Measurements from ENCODE around the gene TMEM80.

DNA sequence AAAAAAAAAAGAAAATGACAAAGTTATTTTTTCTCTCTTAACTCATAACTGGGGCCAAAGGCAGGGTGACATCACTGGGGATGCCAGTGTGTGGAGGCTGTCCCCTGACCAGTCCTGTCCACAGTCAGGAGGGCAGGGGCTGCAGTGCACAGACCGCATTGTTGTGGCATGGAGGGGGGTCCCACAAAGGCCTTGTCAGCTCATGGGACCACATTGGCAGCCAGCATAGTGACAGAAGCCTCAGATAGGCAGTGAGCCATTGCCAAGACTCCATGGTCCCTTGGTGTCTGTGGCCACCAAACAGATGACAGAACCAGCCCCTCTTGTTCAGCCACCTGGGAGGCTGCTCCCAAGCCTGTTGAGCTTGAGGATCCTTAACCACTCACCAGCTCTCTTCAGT is 4.1 kb downstream of the TMEM80 start:
- TF ChIP-seq, protein P1, sequence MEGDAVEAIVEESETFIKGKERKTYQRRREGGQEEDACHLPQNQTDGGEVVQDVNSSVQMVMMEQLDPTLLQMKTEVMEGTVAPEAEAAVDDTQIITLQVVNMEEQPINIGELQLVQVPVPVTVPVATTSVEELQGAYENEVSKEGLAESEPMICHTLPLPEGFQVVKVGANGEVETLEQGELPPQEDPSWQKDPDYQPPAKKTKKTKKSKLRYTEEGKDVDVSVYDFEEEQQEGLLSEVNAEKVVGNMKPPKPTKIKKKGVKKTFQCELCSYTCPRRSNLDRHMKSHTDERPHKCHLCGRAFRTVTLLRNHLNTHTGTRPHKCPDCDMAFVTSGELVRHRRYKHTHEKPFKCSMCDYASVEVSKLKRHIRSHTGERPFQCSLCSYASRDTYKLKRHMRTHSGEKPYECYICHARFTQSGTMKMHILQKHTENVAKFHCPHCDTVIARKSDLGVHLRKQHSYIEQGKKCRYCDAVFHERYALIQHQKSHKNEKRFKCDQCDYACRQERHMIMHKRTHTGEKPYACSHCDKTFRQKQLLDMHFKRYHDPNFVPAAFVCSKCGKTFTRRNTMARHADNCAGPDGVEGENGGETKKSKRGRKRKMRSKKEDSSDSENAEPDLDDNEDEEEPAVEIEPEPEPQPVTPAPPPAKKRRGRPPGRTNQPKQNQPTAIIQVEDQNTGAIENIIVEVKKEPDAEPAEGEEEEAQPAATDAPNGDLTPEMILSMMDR (IDR thresholded peaks at IDR 0.05; ENCODE audit: borderline replicate concordance, extremely low read depth, low read length, poor library complexity, severe bottlenecking): no peak
- no peak for TF ChIP-seq EZH2 (IDR thresholded peaks at IDR 0.05; ENCODE audit: borderline replicate concordance, low read depth, low read length, severe bottlenecking)
